OCI-LY7 (cell line): ENCODE data around the gene FAM151A. TPM values are rescaled to one million over a fixed set of nuclear protein-coding genes. Genes with fewer than 3 reads are reported as not detected.

Experiments used
- BruUV-seq: library from RNA; stranded (reverse); fragments of 400-500 nt; replicated peaks from 2 replicates; lab custom pipeline; 2021; lab: Mats Ljungman, UMichigan
- CTCF ChIA-PET: fragments of 300-600 bp; sonication (Branson Sonifier 250); formaldehyde crosslinking; loops from one replicate; lab custom pipeline; 2022; ENCODE audit warnings: antibody characterized with exemption; ENCODE audit not compliant: unreplicated experiment; lab: Charles Lee
- POLR2A ChIA-PET: fragments of 300-600 bp; sonication (Branson Sonifier 250); formaldehyde crosslinking; loops from one replicate; lab custom pipeline; 2022; ENCODE audit warnings: antibody characterized with exemption; lab: Charles Lee
- DNase-seq: peaks from one replicate; pipeline ENCODE4 v3.0.0-alpha.2; 2015; ENCODE audit warnings: low spot score
- H2AFZ ChIP-seq: fragments of 200-600 bp; sonication (generic), shearing (Covaris generic); 2 replicates; pipeline ENCODE4 v1.6.1; 2014; ENCODE audit warnings: mild to moderate bottlenecking, antibody characterized with exemption, low read length, moderate library complexity
- H3K27ac ChIP-seq: fragments of 200-600 bp; sonication (generic); 2 replicates; pipeline ENCODE4 v1.5.1; 2014; ENCODE audit warnings: mixed run types, low read depth, mild to moderate bottlenecking, moderate library complexity, low read length, inconsistent platforms; ENCODE audit not compliant: poor library complexity, severe bottlenecking
- H3K36me3 ChIP-seq: fragments of 200-600 bp; sonication (generic); 2 replicates; pipeline ENCODE4 v1.6.1; 2014; ENCODE audit warnings: mild to moderate bottlenecking, antibody characterized with exemption, low read length, moderate library complexity, mixed read lengths; ENCODE audit not compliant: insufficient read depth
- H3K4me1 ChIP-seq: fragments of 200-600 bp; sonication (generic); 2 replicates; pipeline ENCODE4 v1.5.1; 2014; ENCODE audit warnings: mild to moderate bottlenecking, low read length; ENCODE audit not compliant: insufficient read depth, poor library complexity, severe bottlenecking
- H3K4me2 ChIP-seq: fragments of 200-600 bp; sonication (generic); 2 replicates; pipeline ENCODE4 v1.6.1; 2014; ENCODE audit warnings: mild to moderate bottlenecking, low read length
- H3K4me3 ChIP-seq: fragments of 200-600 bp; sonication (generic); 2 replicates; pipeline ENCODE4 v1.5.1; 2014; ENCODE audit warnings: mild to moderate bottlenecking, low read depth, low read length; ENCODE audit not compliant: poor library complexity, severe bottlenecking
- H3K79me2 ChIP-seq: fragments of 200-600 bp; sonication (generic); 2 replicates; pipeline ENCODE4 v1.6.1; 2016; ENCODE audit warnings: low read depth, mild to moderate bottlenecking, low read length, moderate library complexity, mixed read lengths; ENCODE audit not compliant: insufficient read depth
- H3K9me2 ChIP-seq: fragments of 200-600 bp; sonication (generic); 2 replicates; pipeline ENCODE4 v1.6.1; 2016; ENCODE audit warnings: mild to moderate bottlenecking, low read length, mixed read lengths; ENCODE audit not compliant: insufficient read depth
- H3K9me3 ChIP-seq: fragments of 200-600 bp; sonication (generic); 2 replicates; pipeline ENCODE4 v1.6.1; 2014; ENCODE audit warnings: mild to moderate bottlenecking, mixed run types, low read length, mixed read lengths
- H4K20me1 ChIP-seq: fragments of 200-600 bp; sonication (generic); 2 replicates; pipeline ENCODE4 v1.6.1; 2014; ENCODE audit warnings: mild to moderate bottlenecking, antibody characterized with exemption, low read length, moderate library complexity, mixed read lengths; ENCODE audit not compliant: insufficient read depth
- CTCF ChIP-seq: fragments of 200-600 bp; sonication (generic); conservative IDR thresholded peaks from 2 replicates; pipeline ENCODE4 v1.5.1; 2014; ENCODE audit warnings: mild to moderate bottlenecking, antibody characterized with exemption, low read length, moderate library complexity, mixed read lengths
- EZH2phosphoT487 ChIP-seq: fragments of 200-600 bp; sonication (generic); IDR thresholded peaks from 2 replicates; pipeline ENCODE4 v1.6.1; 2018; ENCODE audit warnings: low read depth, borderline replicate concordance, mild to moderate bottlenecking, mixed run types, antibody characterized with exemption, low read length, moderate library complexity, mixed read lengths
- intact Hi-C: fragments of 100-400 bp; cut with micrococcal nuclease; formaldehyde crosslinking; loops from one replicate; pipeline ENCODE4 v1.10.0; 2022; ENCODE audit not compliant: unreplicated experiment
- total RNA-seq, 2 experiments: library from RNA; depleted of rRNA in 1 of 2; stranded (reverse); fragments of >200 nt in 1 of 2; shearing (Covaris generic) in 1 of 2; gene quantifications; 2 replicates each; pipeline ENCODE4 v1.2.3, GENCODE V29; 2014 to 2022

FAM151A gene
- total RNA-seq, 2 experiments from 2014 or later, result not detected

- no peak overlapping the region for H3K27ac ChIP-seq
- no peak overlapping the region for H2AFZ ChIP-seq
- CTCF ChIA-PET, result no interaction called here
- no peaks in the 10 kb centered on the region for H3K79me2 ChIP-seq
- POLR2A ChIA-PET, result no interaction called here
- no TSS peak for BruUV-seq
- H3K9me3 ChIP-seq, result no peaks in the 10 kb centered on the region
- intact Hi-C loops, result no loop called here
- no peaks in the 10 kb centered on the region for H3K36me3 ChIP-seq
- no peaks in the 10 kb centered on the region for H4K20me1 ChIP-seq
- TF ChIP-seq EZH2phosphoT487 (no peak), CTCF (no peak)
- no peak overlapping the region for H3K4me3 ChIP-seq
- DNase-seq, result no peak
- H3K4me1 ChIP-seq, result no peaks in the 10 kb centered on the region
- H3K4me2 ChIP-seq, result no peak overlapping the region
- H3K9me2 ChIP-seq, result no peaks in the 10 kb centered on the region
Observed at GRCh38 chr1:54594463-54594862, 28.9 kb downstream of the FAM151A start.

GRCh38 chr1:54593571-54594160, 29.7 kb downstream of the FAM151A start:
- POLR2A ChIA-PET, result no interaction called here

More at GRCh38 chr1:54593571-54594160, 29.7 kb downstream of the FAM151A start:
- CTCF ChIA-PET, result no interaction called here
- no peak for DNase-seq
- Histone ChIP-seq H2AFZ (no peak overlapping the region), H3K4me3 (no peak overlapping the region), H3K4me1 (no peaks in the 10 kb centered on the region), H3K79me2 (no peaks in the 10 kb centered on the region), H4K20me1 (no peaks in the 10 kb centered on the region), H3K9me2 (no peaks in the 10 kb centered on the region), H3K36me3 (no peaks in the 10 kb centered on the region), H3K4me2 (no peak overlapping the region), H3K9me3 (no peaks in the 10 kb centered on the region), H3K27ac (no peak overlapping the region)
- BruUV-seq, result no TSS peak
- intact Hi-C loops, result no loop called here
- TF ChIP-seq CTCF (no peak), EZH2phosphoT487 (no peak)
